ENCODE measurements around the gene THAP9.

DNA sequence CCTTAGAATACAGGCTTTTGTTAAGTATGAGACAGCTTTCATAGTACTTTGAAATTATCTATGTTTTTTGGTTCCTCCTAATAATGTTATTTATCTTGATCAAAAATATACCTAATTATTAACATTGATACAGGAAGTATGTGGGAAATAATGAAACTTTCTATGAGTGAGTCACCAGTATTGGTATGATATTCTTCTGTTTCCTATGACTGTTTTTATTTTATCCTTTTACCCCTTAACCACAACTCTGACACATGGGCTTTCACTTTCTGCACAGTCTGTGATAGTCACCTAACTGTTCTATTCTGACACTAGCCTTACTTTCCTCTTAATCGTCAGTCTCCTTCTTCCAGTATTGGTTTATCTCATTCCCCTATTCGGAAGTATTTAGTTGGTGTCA, 4.7 kb downstream of the THAP9 start:
- no peak for TF ChIP-seq POLR2A (IDR thresholded peaks at IDR 0.05; ENCODE audit: low read length)
- TF ChIP-seq GATA1 (IDR thresholded peaks at IDR 0.05; ENCODE audit: low read depth, low read length), result no peak
